OCI-LY3 (cell line): ENCODE results near the gene DDX5.

Experiments
- CTCF ChIP-seq: fragments of 200-600, 300-600 bp; sonication (generic); IDR thresholded peaks from 2 replicates; pipeline ENCODE4 v1.5.1; 2014; ENCODE audit warnings: antibody characterized with exemption, low read length, low read depth
- EZH2phosphoT487 ChIP-seq: fragments of 200-600 bp; shearing (Covaris generic); IDR thresholded peaks from 2 replicates; pipeline ENCODE4 v1.6.1; 2018; ENCODE audit warnings: antibody characterized with exemption, mixed run types, low read depth

GRCh38 chr17:64500862-64501765, 5.0 kb downstream of the DDX5 start:
- no peak for TF ChIP-seq CTCF
- TF ChIP-seq EZH2phosphoT487 = no peak
